OCI-LY7 (cell line): ENCODE data around the gene PDSS2. TPM values are rescaled to one million over a fixed set of nuclear protein-coding genes. Genes with fewer than 3 reads are reported as not detected.

Experiments
- BruUV-seq: library from RNA; stranded (reverse); fragments of 400-500 nt; replicated peaks from 2 replicates; lab custom pipeline; 2021; lab: Mats Ljungman, UMichigan
- CTCF ChIA-PET: fragments of 300-600 bp; sonication (Branson Sonifier 250); formaldehyde crosslinking; loops from one replicate; lab custom pipeline; 2022; ENCODE audit warnings: antibody characterized with exemption; ENCODE audit not compliant: unreplicated experiment; lab: Charles Lee
- POLR2A ChIA-PET: fragments of 300-600 bp; sonication (Branson Sonifier 250); formaldehyde crosslinking; loops from one replicate; lab custom pipeline; 2022; ENCODE audit warnings: antibody characterized with exemption; lab: Charles Lee
- DNase-seq: peaks from one replicate; pipeline ENCODE4 v3.0.0-alpha.2; 2015; ENCODE audit warnings: low spot score
- H2AFZ ChIP-seq: fragments of 200-600 bp; sonication (generic), shearing (Covaris generic); 2 replicates; pipeline ENCODE4 v1.6.1; 2014; ENCODE audit warnings: mild to moderate bottlenecking, antibody characterized with exemption, low read length, moderate library complexity
- H3K27ac ChIP-seq: fragments of 200-600 bp; sonication (generic); 2 replicates; pipeline ENCODE4 v1.5.1; 2014; ENCODE audit warnings: mixed run types, low read depth, mild to moderate bottlenecking, moderate library complexity, low read length, inconsistent platforms; ENCODE audit not compliant: poor library complexity, severe bottlenecking
- H3K36me3 ChIP-seq: fragments of 200-600 bp; sonication (generic); 2 replicates; pipeline ENCODE4 v1.6.1; 2014; ENCODE audit warnings: mild to moderate bottlenecking, antibody characterized with exemption, low read length, moderate library complexity, mixed read lengths; ENCODE audit not compliant: insufficient read depth
- H3K4me1 ChIP-seq: fragments of 200-600 bp; sonication (generic); 2 replicates; pipeline ENCODE4 v1.5.1; 2014; ENCODE audit warnings: mild to moderate bottlenecking, low read length; ENCODE audit not compliant: insufficient read depth, poor library complexity, severe bottlenecking
- H3K4me2 ChIP-seq: fragments of 200-600 bp; sonication (generic); 2 replicates; pipeline ENCODE4 v1.6.1; 2014; ENCODE audit warnings: mild to moderate bottlenecking, low read length
- H3K4me3 ChIP-seq: fragments of 200-600 bp; sonication (generic); 2 replicates; pipeline ENCODE4 v1.5.1; 2014; ENCODE audit warnings: mild to moderate bottlenecking, low read depth, low read length; ENCODE audit not compliant: poor library complexity, severe bottlenecking
- H3K79me2 ChIP-seq: fragments of 200-600 bp; sonication (generic); 2 replicates; pipeline ENCODE4 v1.6.1; 2016; ENCODE audit warnings: low read depth, mild to moderate bottlenecking, low read length, moderate library complexity, mixed read lengths; ENCODE audit not compliant: insufficient read depth
- H3K9me2 ChIP-seq: fragments of 200-600 bp; sonication (generic); 2 replicates; pipeline ENCODE4 v1.6.1; 2016; ENCODE audit warnings: mild to moderate bottlenecking, low read length, mixed read lengths; ENCODE audit not compliant: insufficient read depth
- H3K9me3 ChIP-seq: fragments of 200-600 bp; sonication (generic); 2 replicates; pipeline ENCODE4 v1.6.1; 2014; ENCODE audit warnings: mild to moderate bottlenecking, mixed run types, low read length, mixed read lengths
- H4K20me1 ChIP-seq: fragments of 200-600 bp; sonication (generic); 2 replicates; pipeline ENCODE4 v1.6.1; 2014; ENCODE audit warnings: mild to moderate bottlenecking, antibody characterized with exemption, low read length, moderate library complexity, mixed read lengths; ENCODE audit not compliant: insufficient read depth
- EZH2phosphoT487 ChIP-seq: fragments of 200-600 bp; sonication (generic); IDR thresholded peaks from 2 replicates; pipeline ENCODE4 v1.6.1; 2018; ENCODE audit warnings: low read depth, borderline replicate concordance, mild to moderate bottlenecking, mixed run types, antibody characterized with exemption, low read length, moderate library complexity, mixed read lengths
- intact Hi-C: fragments of 100-400 bp; cut with micrococcal nuclease; formaldehyde crosslinking; loops from one replicate; pipeline ENCODE4 v1.10.0; 2022; ENCODE audit not compliant: unreplicated experiment
- total RNA-seq, 2 experiments: library from RNA; depleted of rRNA in 1 of 2; stranded (reverse); fragments of >200 nt in 1 of 2; shearing (Covaris generic) in 1 of 2; gene quantifications; 2 replicates each; pipeline ENCODE4 v1.2.3, GENCODE V29; 2014 to 2022
- TF ChIP-seq, protein P1 (sequence below): fragments of 200-600 bp; sonication (generic); conservative IDR thresholded peaks from 2 replicates; pipeline ENCODE4 v1.5.1; 2014; ENCODE audit warnings: mild to moderate bottlenecking, antibody characterized with exemption, low read length, moderate library complexity, mixed read lengths

PDSS2 gene
- total RNA-seq, 2 experiments from 2014 or later, result 14.7 to 24.9 TPM

GRCh38 chr6:107383705-107384104, 75.7 kb downstream of the PDSS2 start:
- H2AFZ ChIP-seq, result no peak overlapping the region
- H3K27ac ChIP-seq, result no peak overlapping the region
- CTCF ChIA-PET, result no interaction called here
- H4K20me1 ChIP-seq, result 0 out of 2 replicates have a peak, but pooled peaks cover 3% of the 10 kb centered on the region
- no peak overlapping the region for H3K4me3 ChIP-seq
- no peaks in the 10 kb centered on the region for H3K36me3 ChIP-seq
- no peak for TF ChIP-seq EZH2phosphoT487
- TF ChIP-seq, protein P1, sequence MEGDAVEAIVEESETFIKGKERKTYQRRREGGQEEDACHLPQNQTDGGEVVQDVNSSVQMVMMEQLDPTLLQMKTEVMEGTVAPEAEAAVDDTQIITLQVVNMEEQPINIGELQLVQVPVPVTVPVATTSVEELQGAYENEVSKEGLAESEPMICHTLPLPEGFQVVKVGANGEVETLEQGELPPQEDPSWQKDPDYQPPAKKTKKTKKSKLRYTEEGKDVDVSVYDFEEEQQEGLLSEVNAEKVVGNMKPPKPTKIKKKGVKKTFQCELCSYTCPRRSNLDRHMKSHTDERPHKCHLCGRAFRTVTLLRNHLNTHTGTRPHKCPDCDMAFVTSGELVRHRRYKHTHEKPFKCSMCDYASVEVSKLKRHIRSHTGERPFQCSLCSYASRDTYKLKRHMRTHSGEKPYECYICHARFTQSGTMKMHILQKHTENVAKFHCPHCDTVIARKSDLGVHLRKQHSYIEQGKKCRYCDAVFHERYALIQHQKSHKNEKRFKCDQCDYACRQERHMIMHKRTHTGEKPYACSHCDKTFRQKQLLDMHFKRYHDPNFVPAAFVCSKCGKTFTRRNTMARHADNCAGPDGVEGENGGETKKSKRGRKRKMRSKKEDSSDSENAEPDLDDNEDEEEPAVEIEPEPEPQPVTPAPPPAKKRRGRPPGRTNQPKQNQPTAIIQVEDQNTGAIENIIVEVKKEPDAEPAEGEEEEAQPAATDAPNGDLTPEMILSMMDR, result no peak
- H3K9me3 ChIP-seq, result no peaks in the 10 kb centered on the region
- H3K4me1 ChIP-seq, result no peaks in the 10 kb centered on the region
- POLR2A ChIA-PET, result no interaction called here
- no peaks in the 10 kb centered on the region for H3K79me2 ChIP-seq
- intact Hi-C loops, result no loop called here
- no peak overlapping the region for H3K4me2 ChIP-seq
- DNase-seq, result no peak
- H3K9me2 ChIP-seq, result no peaks in the 10 kb centered on the region
- no TSS peak for BruUV-seq

- peaks cover 6% of the 10 kb centered on the region; the same call in 1 of the 2 replicates for H3K36me3 ChIP-seq
- H3K4me3 ChIP-seq, result no peak overlapping the region
- H3K27ac ChIP-seq, result no peak overlapping the region
- no peak for DNase-seq
- no peak overlapping the region for H2AFZ ChIP-seq
- H3K4me2 ChIP-seq, result no peak overlapping the region
- H3K79me2 ChIP-seq, result no peaks in the 10 kb centered on the region
- TF ChIP-seq, protein P1, result no peak
- ChIA-PET POLR2A (interaction anchor here (0.7 kb wide), 2 partner anchors 12 to 58 kb away, joined by 4 read pairs; no protein-coding TSS in a partner anchor), CTCF (no interaction called here)
- intact Hi-C loops, result no loop called here
- no peaks in the 10 kb centered on the region for H4K20me1 ChIP-seq
- no TSS peak for BruUV-seq
- no peaks in the 10 kb centered on the region for H3K9me2 ChIP-seq
- peaks cover 7% of the 10 kb centered on the region; the same call in 1 of the 2 replicates for H3K9me3 ChIP-seq
- H3K4me1 ChIP-seq, result no peaks in the 10 kb centered on the region
Observed at GRCh38 chr6:107374264-107374663, 85.1 kb downstream of the PDSS2 start.

DNA sequence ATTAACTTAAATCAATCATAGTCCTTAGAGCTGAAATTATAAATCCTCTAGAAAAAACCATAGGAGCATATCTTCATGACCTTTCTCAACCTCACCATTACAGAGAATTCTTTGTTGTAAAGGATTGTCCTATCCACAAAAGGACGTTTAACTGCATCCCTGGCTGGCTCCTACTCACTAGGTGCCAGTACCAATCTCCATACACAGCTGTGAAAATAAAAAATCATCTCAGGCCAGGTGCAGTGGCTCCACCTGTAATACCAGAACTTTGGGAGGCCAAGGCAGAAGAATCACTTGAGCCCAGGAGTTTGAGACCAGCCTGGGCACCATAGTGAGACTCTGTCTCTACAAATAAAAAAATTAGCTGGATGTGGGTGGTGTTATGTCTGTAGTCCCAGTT, 89.9 kb downstream of the PDSS2 start:
- no peak for TF ChIP-seq EZH2phosphoT487
- TF ChIP-seq, protein P1, result no peak
- H3K79me2 ChIP-seq, result peaks cover 7% of the 10 kb centered on the region; the same call in 1 of the 2 replicates
- intact Hi-C loops, result no loop called here
- no peaks in the 10 kb centered on the region for H4K20me1 ChIP-seq
- no peak overlapping the region for H3K27ac ChIP-seq
- H2AFZ ChIP-seq, result no peak overlapping the region
- no peak for DNase-seq
- ChIA-PET CTCF (no interaction called here), POLR2A (interaction anchor here (0.6 to 0.7 kb wide), 2 partner anchors 8 to 53 kb away, joined by 3 read pairs; no protein-coding TSS in a partner anchor)
- H3K36me3 ChIP-seq, result no peaks in the 10 kb centered on the region; the same call in 1 of the 2 replicates
- H3K9me2 ChIP-seq, result no peaks in the 10 kb centered on the region
- no TSS peak for BruUV-seq
- H3K9me3 ChIP-seq, result no peaks in the 10 kb centered on the region
- H3K4me2 ChIP-seq, result no peak overlapping the region
- H3K4me1 ChIP-seq, result no peaks in the 10 kb centered on the region
- H3K4me3 ChIP-seq, result no peak overlapping the region
